HG02610 (cell line): ENCODE results near the gene SIX2.

ENCODE experiments used
- ATAC-seq: cut with Tn5 transposase; IDR thresholded peaks from one replicate; pipeline ENCODE4 v1.9.1; 2021; ENCODE audit warnings: mild to moderate bottlenecking, moderate library complexity; ENCODE audit not compliant: unreplicated experiment

SIX2 gene

DNA sequence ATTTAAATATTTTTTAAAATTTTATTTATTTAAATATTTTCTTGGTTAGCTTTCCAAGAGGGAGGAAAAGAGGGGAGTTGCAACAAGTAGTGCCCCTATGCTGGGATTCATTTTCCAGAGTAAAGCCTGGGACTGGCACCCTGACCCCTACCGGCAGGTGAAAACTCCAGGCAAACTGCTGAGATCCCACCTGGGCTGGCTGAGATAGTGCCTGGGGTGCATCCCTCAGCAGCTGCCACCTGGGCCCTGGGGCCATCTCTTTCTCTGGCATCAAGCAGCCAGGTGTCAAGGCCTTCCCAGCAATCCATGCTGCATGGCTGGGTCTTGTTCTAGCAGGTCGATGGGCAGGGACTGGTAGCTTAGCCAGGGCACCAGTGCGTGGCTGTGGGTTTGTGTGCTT lies 6.6 kb downstream of the SIX2 start:
- no peak for ATAC-seq

GRCh38 chr2:45001869-45002385 lies 7.3 kb downstream of the SIX2 start:
- ATAC-seq: no peak

- ATAC-seq: no peak
Measured at GRCh38 chr2:45000921-45001868, 8.1 kb downstream of the SIX2 start.

DNA sequence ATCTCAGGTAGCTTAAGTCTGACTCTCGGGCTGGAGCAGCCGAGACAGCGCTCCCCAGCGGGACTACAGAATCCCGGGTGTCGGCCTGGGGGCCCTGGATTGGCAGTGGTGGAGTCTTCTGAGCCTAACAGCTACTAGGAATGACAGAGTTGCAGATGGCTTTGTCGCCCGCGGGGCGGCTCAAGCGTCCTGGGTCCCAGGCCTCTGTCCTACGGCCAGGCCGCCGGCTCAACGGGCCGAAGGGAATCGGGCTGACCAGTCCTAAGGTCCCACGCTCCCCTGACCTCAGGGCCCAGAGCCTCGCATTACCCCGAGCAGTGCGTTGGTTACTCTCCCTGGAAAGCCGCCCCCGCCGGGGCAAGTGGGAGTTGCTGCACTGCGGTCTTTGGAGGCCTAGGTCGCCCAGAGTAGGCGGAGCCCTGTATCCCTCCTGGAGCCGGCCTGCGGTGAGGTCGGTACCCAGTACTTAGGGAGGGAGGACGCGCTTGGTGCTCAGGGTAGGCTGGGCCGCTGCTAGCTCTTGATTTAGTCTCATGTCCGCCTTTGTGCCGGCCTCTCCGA lies 8.8 kb downstream of the SIX2 start:
- no peak for ATAC-seq

GRCh38 chr2:44999540-44999939 lies 9.7 kb downstream of the SIX2 start:
- ATAC-seq: no peak

GRCh38 chr2:44997963-44998362 lies 11.3 kb downstream of the SIX2 start:
- no peak for ATAC-seq

GRCh38 chr2:44996356-44996755 lies 12.9 kb downstream of the SIX2 start:
- ATAC-seq: no peak

DNA sequence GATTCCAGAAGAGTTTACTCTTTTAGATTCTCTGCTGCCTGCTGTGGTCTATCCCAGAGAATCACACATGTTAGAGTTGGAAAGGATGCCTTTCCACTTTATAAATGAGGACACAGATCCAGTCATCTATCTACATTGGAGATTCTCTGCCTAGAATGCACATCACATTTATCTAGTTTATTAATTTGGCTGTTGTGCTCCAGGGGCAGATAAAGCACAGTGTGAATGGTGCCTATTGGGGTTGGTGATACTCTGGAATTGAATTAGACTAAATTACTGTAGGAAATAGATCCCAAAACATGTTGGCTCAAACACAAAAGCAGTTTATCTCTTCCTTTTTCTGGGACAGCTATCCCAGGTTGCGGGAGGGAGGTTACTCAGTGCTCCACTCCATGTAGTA lies 14.9 kb downstream of the SIX2 start:
- ATAC-seq: no peak

GRCh38 chr2:44989176-44989575 lies 20.1 kb downstream of the SIX2 start:
- ATAC-seq: no peak

DNA sequence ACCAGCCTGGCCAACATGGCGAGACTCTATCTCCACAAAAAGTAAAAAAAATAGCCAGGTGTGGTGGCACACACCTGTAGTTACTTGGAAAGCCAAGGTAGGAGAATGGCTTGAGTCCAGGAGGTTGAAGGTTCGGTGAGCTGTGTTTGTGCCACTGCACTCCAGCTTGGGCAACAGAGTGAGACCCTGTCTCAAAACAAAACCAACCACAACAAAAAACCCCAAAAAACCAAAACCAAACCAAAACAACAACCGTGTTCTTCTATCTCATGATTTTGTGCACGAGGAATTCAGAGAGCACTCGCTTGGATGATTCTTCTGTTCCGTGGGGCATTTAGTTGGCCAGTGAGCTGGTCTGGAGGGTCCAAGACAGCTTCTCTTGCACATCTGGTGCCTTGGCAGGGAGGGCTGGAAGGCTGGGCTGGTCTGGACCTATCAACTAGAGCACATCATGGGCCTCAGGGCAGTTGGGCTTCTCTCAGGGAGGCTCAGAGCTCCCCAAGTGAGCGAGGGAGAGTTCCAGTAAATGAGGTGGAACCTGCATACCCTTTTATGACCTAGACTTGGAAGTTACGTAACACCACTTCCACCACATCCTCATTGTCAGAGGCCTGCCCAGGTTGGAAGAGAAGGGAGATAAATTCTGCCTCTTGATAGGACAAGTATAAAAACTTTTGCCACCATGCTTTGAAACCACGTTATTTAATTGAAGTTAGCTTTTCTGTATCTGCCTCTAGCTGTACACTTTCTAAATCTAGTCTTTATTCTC lies 25.2 kb downstream of the SIX2 start:
- ATAC-seq: no peak

- ATAC-seq: peak; percentile 40
Measured at GRCh38 chr2:44981714-44982108, 27.5 kb downstream of the SIX2 start.

DNA sequence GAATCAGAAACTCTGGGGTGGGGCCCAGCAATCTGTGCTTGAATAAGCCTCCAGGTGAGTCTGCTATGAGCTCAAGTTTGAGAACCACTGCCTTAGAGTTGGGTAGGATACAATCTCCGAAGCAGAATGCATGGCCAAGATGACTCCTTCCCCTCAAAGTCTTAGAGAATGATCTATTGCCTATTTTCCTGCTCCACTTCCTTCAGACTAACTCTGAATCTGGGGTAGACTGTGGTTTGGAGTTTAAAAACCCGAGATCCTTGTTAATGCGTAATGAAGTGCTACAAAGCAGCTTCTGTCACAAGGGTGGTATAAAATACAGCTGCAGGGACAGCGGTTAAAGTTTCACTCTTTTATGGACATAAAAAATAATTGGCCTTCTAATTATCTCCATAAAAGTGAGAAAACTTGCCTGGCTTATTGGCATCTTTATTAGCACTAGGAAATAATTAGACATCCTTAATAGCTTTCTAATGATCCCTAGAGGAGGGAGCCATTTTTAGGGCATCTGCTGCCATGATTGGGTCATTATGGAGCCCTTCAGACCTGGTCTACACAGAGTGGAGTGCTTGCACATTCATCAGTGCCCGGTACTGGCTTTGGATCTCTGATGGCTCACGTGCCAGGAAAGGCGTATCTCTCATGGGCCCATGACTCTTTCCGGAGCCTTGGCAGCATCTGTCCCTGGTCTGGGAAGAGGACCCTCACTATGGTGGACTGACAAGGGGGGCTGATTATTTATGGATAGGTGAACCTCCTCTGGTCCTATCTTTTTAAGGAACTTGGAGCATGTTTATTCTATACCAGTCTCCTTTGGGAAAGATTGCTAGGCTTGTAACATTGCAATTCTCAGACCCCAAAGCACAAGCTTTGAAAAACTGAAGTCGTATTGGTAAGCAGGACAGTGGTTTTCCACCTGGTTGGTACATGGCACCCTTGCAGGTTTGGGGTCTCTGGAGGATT lies 28.2 kb downstream of the SIX2 start:
- ATAC-seq: no peak

GRCh38 chr2:44979581-44979980 lies 29.7 kb downstream of the SIX2 start:
- no peak for ATAC-seq

- peak; percentile 58 for ATAC-seq
Measured at GRCh38 chr2:44975571-44976450, 33.4 kb downstream of the SIX2 start.

- no peak for ATAC-seq
Measured at GRCh38 chr2:44974064-44974715, 35.1 kb downstream of the SIX2 start.

DNA sequence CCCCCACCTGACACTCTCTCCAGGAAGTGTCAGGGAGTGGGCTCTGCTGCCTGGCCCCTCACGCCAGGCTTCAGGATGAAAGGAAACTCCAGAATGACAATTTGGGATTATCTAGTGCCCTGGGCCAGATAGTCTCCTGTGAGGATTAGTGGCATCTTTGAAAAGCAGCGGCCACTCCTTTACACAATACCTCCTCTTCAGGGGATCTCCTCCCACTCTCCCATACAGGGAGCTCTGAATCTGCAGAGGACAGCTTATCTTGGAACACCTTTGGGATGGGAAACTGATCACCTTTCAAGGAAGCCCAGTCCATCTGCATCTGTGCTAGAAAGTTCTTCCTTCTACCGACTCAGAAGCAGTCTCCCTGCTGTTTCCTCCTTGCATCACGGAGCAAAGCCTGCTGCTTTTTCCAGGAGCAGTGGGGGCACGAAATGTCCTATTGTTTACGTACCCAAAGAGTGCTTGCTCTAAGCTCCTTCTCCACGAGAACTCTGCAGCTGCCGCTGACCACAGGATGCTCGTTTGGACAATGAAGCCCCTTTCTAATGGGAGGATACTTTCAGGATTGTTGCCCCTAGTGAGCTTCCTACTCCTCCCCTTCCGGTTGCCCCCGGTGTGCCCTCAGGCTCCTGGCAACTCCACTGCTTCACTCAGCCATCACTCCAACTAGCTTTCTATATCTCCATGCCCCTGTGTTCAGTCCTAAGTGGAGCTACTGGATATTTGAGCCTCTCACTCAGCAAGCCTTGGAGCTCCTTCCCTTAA lies 36.3 kb downstream of the SIX2 start:
- no peak for ATAC-seq

- ATAC-seq: no peak
Measured at GRCh38 chr2:44970846-44971450, 38.3 kb downstream of the SIX2 start.

GRCh38 chr2:44969936-44970335 lies 39.3 kb downstream of the SIX2 start:
- no peak for ATAC-seq
